ENCODE measurements around the gene HSD17B8.

DNA sequence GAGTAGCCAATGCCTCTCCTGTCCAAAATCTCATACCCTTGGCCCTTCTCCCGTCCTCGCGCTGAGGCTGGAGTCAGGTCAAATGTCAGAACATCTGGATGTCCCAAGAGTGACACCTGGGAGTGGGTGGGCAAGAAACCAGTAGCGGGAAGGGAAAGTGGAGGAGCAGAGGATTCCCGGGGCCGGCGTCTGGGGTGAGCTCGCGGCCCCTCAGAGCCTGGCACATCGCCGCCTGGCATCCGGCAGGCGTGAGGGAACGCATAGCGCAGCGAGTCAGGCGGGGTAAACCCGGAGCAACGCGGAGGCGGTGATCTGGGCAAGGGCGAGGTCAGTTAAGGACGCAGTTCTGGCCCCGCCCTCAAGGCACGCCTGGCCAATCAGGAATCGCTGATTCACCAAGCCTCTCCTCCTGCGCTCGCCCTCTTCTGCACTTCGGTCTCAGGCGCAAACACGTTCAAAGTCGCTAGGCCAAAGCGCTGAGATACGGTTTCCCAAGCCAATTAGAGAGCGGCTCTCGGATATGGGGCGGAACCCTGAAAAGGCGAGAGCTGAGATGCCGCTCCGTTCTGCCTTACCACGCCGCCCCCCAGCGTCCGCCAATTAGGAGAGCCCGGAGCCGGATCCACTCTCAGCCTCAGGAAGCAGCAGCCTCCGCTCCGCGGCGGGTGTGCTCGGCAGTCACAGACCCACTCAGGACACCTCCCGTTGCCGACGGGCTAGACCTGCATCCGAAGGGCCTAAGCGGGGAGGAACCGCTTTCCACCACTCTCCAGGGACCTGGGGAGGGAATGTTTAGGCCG lies 44.7 kb downstream of the HSD17B8 start:
- TF ChIP-seq, protein P1, sequence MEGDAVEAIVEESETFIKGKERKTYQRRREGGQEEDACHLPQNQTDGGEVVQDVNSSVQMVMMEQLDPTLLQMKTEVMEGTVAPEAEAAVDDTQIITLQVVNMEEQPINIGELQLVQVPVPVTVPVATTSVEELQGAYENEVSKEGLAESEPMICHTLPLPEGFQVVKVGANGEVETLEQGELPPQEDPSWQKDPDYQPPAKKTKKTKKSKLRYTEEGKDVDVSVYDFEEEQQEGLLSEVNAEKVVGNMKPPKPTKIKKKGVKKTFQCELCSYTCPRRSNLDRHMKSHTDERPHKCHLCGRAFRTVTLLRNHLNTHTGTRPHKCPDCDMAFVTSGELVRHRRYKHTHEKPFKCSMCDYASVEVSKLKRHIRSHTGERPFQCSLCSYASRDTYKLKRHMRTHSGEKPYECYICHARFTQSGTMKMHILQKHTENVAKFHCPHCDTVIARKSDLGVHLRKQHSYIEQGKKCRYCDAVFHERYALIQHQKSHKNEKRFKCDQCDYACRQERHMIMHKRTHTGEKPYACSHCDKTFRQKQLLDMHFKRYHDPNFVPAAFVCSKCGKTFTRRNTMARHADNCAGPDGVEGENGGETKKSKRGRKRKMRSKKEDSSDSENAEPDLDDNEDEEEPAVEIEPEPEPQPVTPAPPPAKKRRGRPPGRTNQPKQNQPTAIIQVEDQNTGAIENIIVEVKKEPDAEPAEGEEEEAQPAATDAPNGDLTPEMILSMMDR (IDR thresholded peaks at IDR 0.05): peak in 1 of 3 experiments; percentile 39
- peak; percentile 31 for TF ChIP-seq POLR2A (IDR thresholded peaks at IDR 0.05; ENCODE audit: low read depth)
